Stimulated activated CD8-positive, alpha-beta memory T cell treated with anti-CD3 and anti-CD28 coated beads, Interleukin-15, amount 100 ng/mL, for 48 hours (primary cell): ENCODE measurements around the gene CYP4X1.
"Not testable (repeated sequence)": the region's sequence is repeated elsewhere in the genome, so short reads cannot be mapped to it uniquely, and the experiment has no call there.

Experiments
- DNase-seq, 2 donors: peaks; one replicate each; pipeline ENCODE4 v3.0.0-alpha.2; 2020; ENCODE audit warnings: low read depth in 2 of 2

CYP4X1 gene

DNA sequence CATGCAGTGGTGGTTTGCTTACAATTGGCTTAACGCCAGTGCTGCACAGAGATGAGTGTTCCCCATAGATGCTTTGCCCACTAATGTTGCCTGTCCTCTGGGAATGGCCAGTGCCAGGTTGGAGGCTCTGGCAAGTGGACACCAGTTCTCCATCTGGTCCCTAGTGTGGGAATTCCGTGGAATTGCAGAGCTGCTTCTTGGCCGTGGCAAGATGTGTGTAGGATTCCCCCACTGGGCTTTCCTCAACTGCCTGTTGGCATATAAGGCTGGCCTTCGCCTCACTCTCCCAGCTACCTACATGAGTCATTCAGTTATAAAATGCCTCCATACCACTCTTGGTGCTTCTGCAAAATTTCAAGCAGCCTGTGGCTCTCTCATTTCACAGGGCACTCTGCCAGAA is 45.6 kb downstream of the CYP4X1 start:
- not testable (repeated sequence) for DNase-seq

DNA sequence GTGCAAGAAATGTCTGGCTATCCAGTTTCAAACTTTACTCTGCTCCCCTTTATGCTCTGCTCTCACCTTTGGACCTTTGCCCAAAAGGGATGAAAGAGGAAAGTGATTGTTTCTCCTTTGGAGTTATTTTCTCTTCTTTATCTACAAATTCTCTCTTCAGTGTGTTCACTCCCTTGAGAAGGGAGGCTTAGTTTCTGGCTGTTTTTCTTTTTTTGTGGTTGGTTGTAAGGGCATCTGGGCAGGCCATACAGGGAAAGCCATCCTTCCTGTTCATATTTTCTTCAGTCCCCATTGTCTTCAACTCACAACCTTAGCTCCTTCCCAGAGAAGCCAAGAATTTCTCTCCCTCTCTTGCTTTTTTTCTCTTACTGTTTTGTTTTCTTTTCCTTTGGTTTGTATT is 46.0 kb downstream of the CYP4X1 start:
- not testable (repeated sequence) for DNase-seq

DNA sequence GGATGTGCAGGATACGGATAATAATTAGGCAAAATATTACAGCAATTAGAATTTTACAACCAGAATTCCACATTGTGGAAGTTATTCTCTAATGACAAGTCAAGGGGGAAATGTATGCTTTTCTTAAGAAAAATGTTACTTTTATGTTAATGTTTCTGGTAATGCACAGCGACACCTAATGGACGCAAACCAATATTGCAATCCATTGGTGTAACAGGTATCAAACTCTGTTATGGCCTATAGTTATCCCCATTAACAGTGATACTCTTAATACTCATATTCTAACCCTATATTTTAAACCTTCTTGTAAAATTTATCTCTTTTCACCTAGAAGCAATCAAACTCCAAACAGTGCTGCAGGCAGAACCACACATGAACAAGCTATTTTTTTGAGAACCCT is 65.9 kb downstream of the CYP4X1 start:
- not testable (repeated sequence) for DNase-seq

DNA sequence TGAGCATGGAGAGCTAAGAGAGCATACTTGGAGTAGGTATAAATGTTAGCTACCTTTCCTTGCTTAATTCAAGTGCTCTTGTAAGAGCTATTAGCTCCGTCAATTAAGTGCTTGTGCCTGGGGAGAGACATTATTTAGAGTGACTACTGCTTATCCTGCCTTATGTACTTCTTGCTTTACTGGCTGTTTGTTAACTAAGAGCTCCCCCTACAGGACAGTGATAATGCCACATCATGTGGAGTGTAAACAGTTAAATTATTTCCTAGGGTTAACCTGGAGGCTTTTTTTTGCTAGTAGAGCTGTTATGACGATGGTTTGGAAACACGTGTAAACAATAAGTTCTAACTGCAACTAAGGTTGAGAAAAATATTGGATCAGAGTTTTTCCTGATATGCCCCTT is 68.0 kb downstream of the CYP4X1 start:
- not testable (repeated sequence) for DNase-seq
